ENCODE results near the gene VWA3B. TPM values are rescaled to one million over a fixed set of nuclear protein-coding genes. Genes with fewer than 3 reads are reported as not detected.
A peak's percentile ranks its signal among the peaks of the same experiment; 100 is the strongest.

Gene VWA3B
- total RNA-seq, 3 donors from 2014 or later = 1.2 to 2.8 (median 2.7) TPM

GRCh38 chr2:98157557-98157956 lies 70.6 kb downstream of the VWA3B start:
- Histone ChIP-seq H3K36me3 (ENCODE audit: low read depth) (no peaks in the 10 kb centered on the region), H3K4me1 (ENCODE audit: low read depth) (no peaks in the 10 kb centered on the region), H3K9me3 (no peaks in the 10 kb centered on the region), H3K4me3 (no peak overlapping the region)
- no peak for ATAC-seq
- intact Hi-C loops (cut with DNase I, micrococcal nuclease) = no loop called here
- TF ChIP-seq, protein P1, sequence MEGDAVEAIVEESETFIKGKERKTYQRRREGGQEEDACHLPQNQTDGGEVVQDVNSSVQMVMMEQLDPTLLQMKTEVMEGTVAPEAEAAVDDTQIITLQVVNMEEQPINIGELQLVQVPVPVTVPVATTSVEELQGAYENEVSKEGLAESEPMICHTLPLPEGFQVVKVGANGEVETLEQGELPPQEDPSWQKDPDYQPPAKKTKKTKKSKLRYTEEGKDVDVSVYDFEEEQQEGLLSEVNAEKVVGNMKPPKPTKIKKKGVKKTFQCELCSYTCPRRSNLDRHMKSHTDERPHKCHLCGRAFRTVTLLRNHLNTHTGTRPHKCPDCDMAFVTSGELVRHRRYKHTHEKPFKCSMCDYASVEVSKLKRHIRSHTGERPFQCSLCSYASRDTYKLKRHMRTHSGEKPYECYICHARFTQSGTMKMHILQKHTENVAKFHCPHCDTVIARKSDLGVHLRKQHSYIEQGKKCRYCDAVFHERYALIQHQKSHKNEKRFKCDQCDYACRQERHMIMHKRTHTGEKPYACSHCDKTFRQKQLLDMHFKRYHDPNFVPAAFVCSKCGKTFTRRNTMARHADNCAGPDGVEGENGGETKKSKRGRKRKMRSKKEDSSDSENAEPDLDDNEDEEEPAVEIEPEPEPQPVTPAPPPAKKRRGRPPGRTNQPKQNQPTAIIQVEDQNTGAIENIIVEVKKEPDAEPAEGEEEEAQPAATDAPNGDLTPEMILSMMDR (IDR thresholded peaks at IDR 0.05) = no peak
- DNase-seq = peak in 2 of 3 donors; percentile 10 to 37

- intact Hi-C loops (cut with DNase I, micrococcal nuclease) = no loop called here
- Histone ChIP-seq H3K36me3 (ENCODE audit: low read depth) (no peaks in the 10 kb centered on the region), H3K4me3 (no peak overlapping the region), H3K4me1 (ENCODE audit: low read depth) (no peaks in the 10 kb centered on the region), H3K9me3 (no peaks in the 10 kb centered on the region)
- DNase-seq = no peak
- ATAC-seq = no peak
- TF ChIP-seq, protein P1 (IDR thresholded peaks at IDR 0.05) = no peak
Observed at GRCh38 chr2:98158305-98158704, 71.3 kb downstream of the VWA3B start.

- TF ChIP-seq, protein P1 (IDR thresholded peaks at IDR 0.05) = no peak
- Histone ChIP-seq H3K9me3 (no peaks in the 10 kb centered on the region), H3K4me1 (ENCODE audit: low read depth) (no peaks in the 10 kb centered on the region), H3K36me3 (ENCODE audit: low read depth) (no peaks in the 10 kb centered on the region), H3K4me3 (no peak overlapping the region)
- intact Hi-C loops (cut with DNase I, micrococcal nuclease) = no loop called here
- no peak for DNase-seq
- no peak for ATAC-seq
Observed at GRCh38 chr2:98160554-98160953, 73.6 kb downstream of the VWA3B start.

- H3K36me3 ChIP-seq (ENCODE audit: low read depth) = no peaks in the 10 kb centered on the region
- ATAC-seq (no peak), DNase-seq (no peak)
- TF ChIP-seq, protein P1 (IDR thresholded peaks at IDR 0.05) = no peak
- H3K9me3 ChIP-seq = no peaks in the 10 kb centered on the region
- H3K4me3 ChIP-seq = no peak overlapping the region
- intact Hi-C loops (cut with DNase I, micrococcal nuclease) = no loop called here
- H3K4me1 ChIP-seq (ENCODE audit: low read depth) = no peaks in the 10 kb centered on the region
Observed at GRCh38 chr2:98161186-98161585, 74.2 kb downstream of the VWA3B start.

DNA sequence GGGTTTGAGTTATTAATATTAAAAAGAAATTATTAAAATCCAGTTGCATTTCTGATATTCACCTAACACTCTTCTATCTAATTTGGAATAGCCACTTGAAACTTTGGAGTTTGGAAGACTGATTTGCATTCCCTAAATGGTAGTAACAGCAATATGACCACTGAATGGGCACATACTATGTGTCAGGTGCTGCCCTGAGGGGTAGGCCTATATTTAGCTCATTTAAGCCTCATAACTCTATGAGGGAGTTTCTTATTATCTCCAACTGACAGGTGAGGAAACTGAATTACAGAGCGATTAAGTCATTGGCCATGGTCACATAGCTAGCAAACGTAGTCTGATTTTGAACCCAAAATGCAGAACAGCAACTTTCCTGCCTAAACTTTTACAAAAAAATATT lies 77.3 kb downstream of the VWA3B start:
- TF ChIP-seq, protein P1 (IDR thresholded peaks at IDR 0.05) = no peak
- intact Hi-C loops (cut with DNase I, micrococcal nuclease) = no loop called here
- H3K9me3 ChIP-seq = no peaks in the 10 kb centered on the region
- DNase-seq (no peak), ATAC-seq (no peak)
- H3K36me3 ChIP-seq (ENCODE audit: low read depth) = no peaks in the 10 kb centered on the region
- H3K4me1 ChIP-seq (ENCODE audit: low read depth) = no peaks in the 10 kb centered on the region
- H3K4me3 ChIP-seq = no peak overlapping the region

DNA sequence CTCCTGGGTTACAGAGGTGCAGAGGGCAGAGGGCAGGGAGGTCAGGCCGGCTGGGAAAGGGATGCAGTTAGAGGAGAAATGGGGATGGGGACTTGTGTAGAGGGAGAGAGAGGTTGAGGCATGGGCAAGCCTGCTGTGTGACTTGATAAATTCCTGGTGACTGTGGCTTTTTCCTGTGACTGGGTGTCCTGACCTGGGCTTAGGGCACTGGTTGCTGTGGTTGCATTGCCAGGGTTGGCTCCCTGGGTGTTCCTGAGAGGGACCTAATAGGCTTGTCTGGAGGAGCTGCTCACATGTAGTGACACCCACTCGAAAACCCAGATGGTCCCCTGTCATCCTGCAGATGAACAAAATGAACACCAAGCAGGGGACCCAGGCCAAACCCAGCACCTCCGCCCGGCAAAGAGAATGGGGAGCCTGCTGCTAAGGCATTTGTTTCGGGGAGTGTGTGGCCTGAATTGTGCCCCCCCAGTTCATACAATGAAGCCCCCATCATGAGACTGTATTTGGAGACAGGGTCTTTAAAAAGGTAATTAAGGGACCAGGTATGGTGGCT lies 78.6 kb downstream of the VWA3B start:
- intact Hi-C loops (cut with DNase I, micrococcal nuclease) = no loop called here
- H3K36me3 ChIP-seq (ENCODE audit: low read depth) = no peaks in the 10 kb centered on the region
- DNase-seq = no peak
- H3K4me1 ChIP-seq (ENCODE audit: low read depth) = no peaks in the 10 kb centered on the region
- TF ChIP-seq, protein P1 (IDR thresholded peaks at IDR 0.05) = no peak
- no peak overlapping the region for H3K4me3 ChIP-seq
- no peaks in the 10 kb centered on the region for H3K9me3 ChIP-seq
- ATAC-seq = no peak
